IMR-90 (cell line): ENCODE data around the gene RWDD1. TPM values are rescaled to one million over a fixed set of nuclear protein-coding genes. Genes with fewer than 3 reads are reported as not detected.
A peak's percentile ranks its signal among the peaks of the same experiment; 100 is the strongest.

Source experiments
- ATAC-seq: fragments of 200-7000 bp; cut with Tn5 transposase; 2 replicates; pipeline ENCODE4 v1.9.1; 2020; ENCODE audit warnings: low read depth, mild to moderate bottlenecking, moderate library complexity
- BruUV-seq: library from RNA; stranded (reverse); fragments of 400-500 nt; replicated peaks from 2 replicates; lab custom pipeline; 2021; lab: Mats Ljungman, UMichigan
- CTCF ChIA-PET: fragments of 300-600 bp; formaldehyde crosslinking; extraction: SDS; loops from one replicate; lab custom pipeline; 2021; ENCODE audit warnings: antibody characterized with exemption; lab: Yijun Ruan, JAX
- POLR2A ChIA-PET: fragments of 300-600 bp; sonication (Branson Sonifier 250); formaldehyde crosslinking; loops from one replicate; lab custom pipeline; 2022; ENCODE audit warnings: antibody characterized with exemption; ENCODE audit not compliant: unreplicated experiment; lab: Charles Lee
- DNase-seq: peaks from one replicate; pipeline ENCODE4 v3.0.0; 2013
- H2AFZ ChIP-seq: replicated peaks from 2 replicates; pipeline ENCODE3; 2013; ENCODE audit warnings: low read length, mild to moderate bottlenecking; ENCODE audit not compliant: poor library complexity
- H2AK5ac ChIP-seq: 2 replicates; pipeline ENCODE4 v1.6.1; 2013; ENCODE audit warnings: low read depth, low read length, inconsistent platforms
- H2AK9ac ChIP-seq: replicated peaks from 2 replicates; pipeline ENCODE3; 2013; ENCODE audit warnings: mild to moderate bottlenecking, low read depth, low read length, moderate library complexity; ENCODE audit not compliant: poor library complexity
- H2BK120ac ChIP-seq: 2 replicates; pipeline ENCODE4 v1.6.1; 2013; ENCODE audit warnings: low read depth, low read length, inconsistent platforms
- H2BK15ac ChIP-seq: 3 replicates; pipeline ENCODE4 v1.6.1; 2013; ENCODE audit warnings: low read depth, low read length, inconsistent platforms
- H2BK20ac ChIP-seq: 2 replicates; pipeline ENCODE4 v1.6.1; 2013; ENCODE audit warnings: low read depth, mild to moderate bottlenecking, inconsistent platforms, low read length, moderate library complexity
- H2BK5ac ChIP-seq: 2 replicates; pipeline ENCODE4 v1.6.1; 2013; ENCODE audit warnings: mild to moderate bottlenecking, low read depth, low read length, inconsistent platforms; ENCODE audit not compliant: poor library complexity, severe bottlenecking
- H3K14ac ChIP-seq: replicated peaks from 2 replicates; pipeline ENCODE4 v1.6.1; 2013; ENCODE audit warnings: low read depth, low read length, inconsistent platforms
- H3K18ac ChIP-seq: 2 replicates; pipeline ENCODE4 v1.6.1; 2013; ENCODE audit warnings: low read depth, low read length, control low read depth
- H3K23ac ChIP-seq: 2 replicates; pipeline ENCODE4 v1.6.1; 2013; ENCODE audit warnings: low read depth, low read length, inconsistent platforms
- H3K27ac ChIP-seq: 2 replicates; pipeline ENCODE4 v1.5.1; 2013; ENCODE audit warnings: mild to moderate bottlenecking, control low read depth, low read length; ENCODE audit not compliant: insufficient read depth
- H3K27me3 ChIP-seq: 2 replicates; pipeline ENCODE4 v1.6.1; 2013; ENCODE audit warnings: low read length; ENCODE audit not compliant: control insufficient read depth, insufficient read depth
- H3K36me3 ChIP-seq: 2 replicates; pipeline ENCODE4 v1.6.1; 2013; ENCODE audit warnings: low read length, mixed read lengths; ENCODE audit not compliant: control insufficient read depth, insufficient read depth
- H3K4ac ChIP-seq: 2 replicates; pipeline ENCODE4 v1.6.1; 2013; ENCODE audit warnings: low read depth, low read length, inconsistent platforms
- H3K4me1 ChIP-seq: 2 replicates; pipeline ENCODE4 v1.6.1; 2013; ENCODE audit warnings: low read length, mixed read lengths; ENCODE audit not compliant: control insufficient read depth, insufficient read depth
- H3K4me2 ChIP-seq: 2 replicates; pipeline ENCODE4 v1.6.1; 2013; ENCODE audit warnings: low read depth, mild to moderate bottlenecking, control low read depth, low read length, moderate library complexity
- H3K4me3 ChIP-seq: 2 replicates; pipeline ENCODE4 v1.5.1; 2013; ENCODE audit warnings: low read depth, mild to moderate bottlenecking, control low read depth, low read length, moderate library complexity; ENCODE audit not compliant: insufficient read depth
- H3K56ac ChIP-seq: 2 replicates; pipeline ENCODE4 v1.6.1; 2013; ENCODE audit warnings: low read length, inconsistent platforms; ENCODE audit not compliant: insufficient read depth; ENCODE audit errors: extremely low read depth
- H3K79me1 ChIP-seq, 2 experiments: 2 replicates each; pipeline ENCODE4 v1.6.1; 2013; ENCODE audit warnings: low read length in 2 of 2, inconsistent platforms in 1 of 2, low read depth in 1 of 2
- H3K9ac ChIP-seq: 2 replicates; pipeline ENCODE4 v1.6.1; 2013; ENCODE audit warnings: low read depth, low read length, control low read depth
- H3K9me1 ChIP-seq: 2 replicates; pipeline ENCODE4 v1.6.1; 2013; ENCODE audit warnings: low read length, inconsistent platforms; ENCODE audit not compliant: insufficient read depth
- H3K9me3 ChIP-seq: 2 replicates; pipeline ENCODE4 v1.6.1; 2013; ENCODE audit warnings: low read length; ENCODE audit not compliant: control insufficient read depth, insufficient read depth
- H4K20me1 ChIP-seq: 2 replicates; pipeline ENCODE4 v1.6.1; 2013; ENCODE audit warnings: low read length, inconsistent platforms; ENCODE audit not compliant: insufficient read depth
- H4K5ac ChIP-seq: 2 replicates; pipeline ENCODE4 v1.6.1; 2013; ENCODE audit warnings: mild to moderate bottlenecking, low read depth, low read length, control low read depth
- H4K8ac ChIP-seq, 2 experiments: 2 replicates each; pipeline ENCODE4 v1.6.1; 2013; ENCODE audit warnings: low read depth in 2 of 2, low read length in 2 of 2, control low read depth in 1 of 2, inconsistent platforms in 1 of 2
- H4K91ac ChIP-seq: 2 replicates; pipeline ENCODE4 v1.6.1; 2013; ENCODE audit warnings: low read depth, low read length, inconsistent platforms; ENCODE audit not compliant: insufficient read depth
- BHLHE40 ChIP-seq: fragments of 150-350 bp; IDR thresholded peaks from 2 replicates; pipeline ENCODE4 v1.6.1; 2016; ENCODE audit warnings: mild to moderate bottlenecking, low read depth, low read length
- CEBPB ChIP-seq: IDR thresholded peaks from 2 replicates; pipeline ENCODE4 v1.6.1; 2012; ENCODE audit warnings: low read depth, low read length, improper control_type of control experiment
- CHD1 ChIP-seq: IDR thresholded peaks from 2 replicates; pipeline ENCODE4 v1.6.1; 2012; ENCODE audit warnings: low read depth, low read length, improper control_type of control experiment
- CTCF ChIP-seq: conservative IDR thresholded peaks from 2 replicates; pipeline ENCODE4 v1.5.1; 2012; ENCODE audit warnings: mild to moderate bottlenecking, low read depth, low read length, improper control_type of control experiment
- FOS ChIP-seq: fragments of 150-350 bp; IDR thresholded peaks from 2 replicates; pipeline ENCODE4 v1.6.1; 2016; ENCODE audit warnings: low read depth, low read length
- MAFK ChIP-seq: IDR thresholded peaks from 2 replicates; pipeline ENCODE4 v1.6.1; 2012; ENCODE audit warnings: low read depth, low read length, improper control_type of control experiment
- MXI1 ChIP-seq: IDR thresholded peaks from 2 replicates; pipeline ENCODE4 v1.6.1; 2012; ENCODE audit warnings: low read depth, mild to moderate bottlenecking, low read length, moderate library complexity, borderline replicate concordance
- NFE2L2 ChIP-seq: fragments of 150-350 bp; IDR thresholded peaks from 2 replicates; pipeline ENCODE4 v1.6.1; 2016; ENCODE audit warnings: low read depth, mild to moderate bottlenecking, low read length
- POLR2A ChIP-seq: IDR thresholded peaks from 2 replicates; pipeline ENCODE4 v1.6.1; 2012; ENCODE audit warnings: mild to moderate bottlenecking, low read depth, low read length
- RAD21 ChIP-seq: IDR thresholded peaks from 2 replicates; pipeline ENCODE4 v1.6.1; 2012; ENCODE audit warnings: low read length, improper control_type of control experiment
- RCOR1 ChIP-seq: IDR thresholded peaks from 2 replicates; pipeline ENCODE4 v1.6.1; 2012; ENCODE audit warnings: mild to moderate bottlenecking, low read length, improper control_type of control experiment; ENCODE audit not compliant: insufficient replicate concordance
- RFX5 ChIP-seq: IDR thresholded peaks from 2 replicates; pipeline ENCODE4 v1.8.0; 2012; ENCODE audit warnings: low read depth, mild to moderate bottlenecking, low read length, moderate library complexity
- SMC3 ChIP-seq: fragments of 150-350 bp; IDR thresholded peaks from 2 replicates; pipeline ENCODE4 v1.6.1; 2016; ENCODE audit warnings: low read depth, mild to moderate bottlenecking, antibody characterized with exemption, low read length, moderate library complexity
- WGBS, 2 experiments: methylation state at CpG; one replicate each; pipeline versions ENCODE4 v1.1.5 to v1.1.7; 2013; ENCODE audit warnings: missing lambda C conversion rate in 2 of 2; ENCODE audit not compliant: insufficient read length in 1 of 2; ENCODE audit errors: extremely low coverage in 2 of 2; 5-methylcytosine and 5-hydroxymethylcytosine counted together
- dilution Hi-C: fragments of 300-500 bp; cut with HindIII; formaldehyde crosslinking; loops from one replicate; pipeline ENCODE4 v1.14.3; 2018; ENCODE audit warnings: low sequenced_read_pairs; ENCODE audit not compliant: unreplicated experiment
- in situ Hi-C: fragments of 300-500 bp; cut with MboI; formaldehyde crosslinking; loops from 3 replicates; pipeline ENCODE4 v1.14.3; 2019; ENCODE audit warnings: low sequenced_read_pairs, inconsistent platforms, mixed read lengths
- intact Hi-C: fragments of 100-400 bp; cut with micrococcal nuclease; formaldehyde crosslinking; loops from 2 replicates; pipeline ENCODE4 v1.10.0; 2022
- polyA plus RNA-seq, 3 experiments: library from polyadenylated mRNA; depleted of rRNA; stranded (reverse); fragments of >200 nt; gene quantifications; 2 replicates each; pipeline ENCODE4 v1.2.3, GENCODE V29; 2012; ENCODE audit warnings: low replicate concordance in 1 of 3
- total RNA-seq: library from RNA; depleted of rRNA; stranded (reverse); fragments of >200 nt; gene quantifications from 2 replicates; pipeline ENCODE4 v1.2.3, GENCODE V29; 2012
- TF ChIP-seq, protein P1 (sequence below): fragments of 150-350 bp; IDR thresholded peaks from 2 replicates; pipeline ENCODE4 v1.6.1; 2016; ENCODE audit warnings: low read depth, mild to moderate bottlenecking, low read length, moderate library complexity, borderline replicate concordance
- TF ChIP-seq, protein P2 (sequence below): fragments of 150-350 bp; IDR thresholded peaks from 2 replicates; pipeline ENCODE4 v1.6.1; 2017; ENCODE audit warnings: mild to moderate bottlenecking, antibody characterized with exemption, low read length, low read depth

RWDD1 gene
- total and polyA plus RNA-seq, 2 of the 4 experiments (the other 2 are of a cell fraction), result 23.6 to 92.8 TPM

DNA sequence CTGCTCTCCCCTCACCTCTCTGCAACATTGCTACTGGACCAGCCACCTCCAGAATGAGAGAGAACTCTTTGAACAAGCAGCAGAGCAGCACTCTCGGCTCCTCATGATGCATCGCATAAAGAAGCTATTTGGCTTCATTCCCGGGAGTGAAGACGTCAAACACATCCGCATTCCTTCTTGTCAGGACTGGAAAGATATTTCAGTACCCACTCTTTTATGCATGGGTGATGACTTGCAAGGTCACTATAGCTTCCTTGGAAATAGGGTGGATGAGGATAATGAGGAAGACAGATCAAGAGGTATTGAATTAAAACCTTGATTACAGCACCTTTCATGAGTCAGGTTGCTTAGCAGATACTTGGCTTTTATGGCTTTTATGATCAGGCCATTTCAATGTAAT lies 13.4 kb upstream of the RWDD1 start:
- Histone ChIP-seq H4K91ac (0 out of 2 replicates have a peak overlapping the region, but pooled peaks have one; percentile 42), H2AFZ (peak overlapping the region; percentile 26), H4K8ac (peak overlapping the region in 1 of 2 experiments; percentile 83; a peak in 2 of 4 replicates), H3K14ac (peak overlapping the region; percentile 76), H3K18ac (no peak overlapping the region), H3K56ac (no peak overlapping the region; the same call in 1 of the 2 replicates), H3K4me1 (peaks cover 9% of the 10 kb centered on the region), H3K4me2 (0 out of 2 replicates have a peak overlapping the region, but pooled peaks have one; percentile 3), H4K5ac (no peak overlapping the region), H3K9me1 (no peaks in the 10 kb centered on the region), H4K20me1 (no peaks in the 10 kb centered on the region), H3K79me1 (no peaks in the 10 kb centered on the region), H2AK5ac (peak overlapping the region; percentile 53; the same call in 1 of the 2 replicates), H3K36me3 (no peaks in the 10 kb centered on the region), H2BK5ac (peak overlapping the region; percentile 99), H2AK9ac (no peak overlapping the region), H3K9ac (no peak overlapping the region), H2BK20ac (peak overlapping the region; percentile 93), H2BK120ac (peak overlapping the region; percentile 98), H3K27me3 (no peaks in the 10 kb centered on the region), H3K9me3 (no peaks in the 10 kb centered on the region), H2BK15ac (peak overlapping the region; percentile 16; the same call in 1 of the 3 replicates), H3K27ac (peak overlapping the region; percentile 15; the same call in 1 of the 2 replicates), H3K23ac (no peak overlapping the region), H3K4ac (peak overlapping the region; percentile 85), H3K4me3 (no peak overlapping the region)
- ATAC-seq, result peak; percentile 76
- CTCF ChIA-PET, result interaction anchor here (0.5 to 4.3 kb wide), 7 partner anchors 23 to 446 kb away, joined by 3 to 20 read pairs (median 3); partner anchors contain the start of gene CALHM5
- no TSS peak for BruUV-seq
- WGBS, 2 experiments, result no CpG with 5 or more reads among the region's 5 CpGs
- POLR2A ChIA-PET, result interaction anchor here (1.0 kb wide), 1 partner anchor 14 kb away, joined by 4 read pairs; the partner anchor contains the start of gene RWDD1
- DNase-seq, result peak; percentile 98
- in situ Hi-C loops (no loop called here), intact Hi-C loops (no loop called here), dilution Hi-C loops (no loop called here)
- TF ChIP-seq BHLHE40 (no peak), RAD21 (no peak), RCOR1 (no peak), CHD1 (0 out of 2 replicates have a peak, but pooled peaks have one; percentile 41), SMC3 (no peak), RFX5 (no peak), CEBPB (peak; percentile 5; the same call in 1 of the 2 replicates), POLR2A (no peak), FOS (no peak), CTCF (no peak), MAFK (no peak), MXI1 (no peak), NFE2L2 (no peak; the same call in 1 of the 2 replicates)
- TF ChIP-seq, protein P1, sequence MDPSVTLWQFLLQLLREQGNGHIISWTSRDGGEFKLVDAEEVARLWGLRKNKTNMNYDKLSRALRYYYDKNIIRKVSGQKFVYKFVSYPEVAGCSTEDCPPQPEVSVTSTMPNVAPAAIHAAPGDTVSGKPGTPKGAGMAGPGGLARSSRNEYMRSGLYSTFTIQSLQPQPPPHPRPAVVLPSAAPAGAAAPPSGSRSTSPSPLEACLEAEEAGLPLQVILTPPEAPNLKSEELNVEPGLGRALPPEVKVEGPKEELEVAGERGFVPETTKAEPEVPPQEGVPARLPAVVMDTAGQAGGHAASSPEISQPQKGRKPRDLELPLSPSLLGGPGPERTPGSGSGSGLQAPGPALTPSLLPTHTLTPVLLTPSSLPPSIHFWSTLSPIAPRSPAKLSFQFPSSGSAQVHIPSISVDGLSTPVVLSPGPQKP, result no peak
- TF ChIP-seq, protein P2, sequence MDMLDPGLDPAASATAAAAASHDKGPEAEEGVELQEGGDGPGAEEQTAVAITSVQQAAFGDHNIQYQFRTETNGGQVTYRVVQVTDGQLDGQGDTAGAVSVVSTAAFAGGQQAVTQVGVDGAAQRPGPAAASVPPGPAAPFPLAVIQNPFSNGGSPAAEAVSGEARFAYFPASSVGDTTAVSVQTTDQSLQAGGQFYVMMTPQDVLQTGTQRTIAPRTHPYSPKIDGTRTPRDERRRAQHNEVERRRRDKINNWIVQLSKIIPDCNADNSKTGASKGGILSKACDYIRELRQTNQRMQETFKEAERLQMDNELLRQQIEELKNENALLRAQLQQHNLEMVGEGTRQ, result no peak
